Hypothalamus (tissue), 51 donors: ENCODE results near the gene SGMS1.
A peak's percentile ranks its signal among the peaks of the same experiment; 100 is the strongest.
"Not testable (repeated sequence)": the region's sequence is repeated elsewhere in the genome, so short reads cannot be mapped to it uniquely, and the experiment has no call there.

Source experiments
- DNase-seq, 51 donors: peaks; one replicate each; lab custom pipeline; 2025; lab: John Stamatoyannopoulos, UW

The SGMS1 gene

GRCh38 chr10:50541921-50542320 is 81.8 kb downstream of the SGMS1 start:
- no peak for DNase-seq

GRCh38 chr10:50541317-50541716 is 82.4 kb downstream of the SGMS1 start:
- no peak for DNase-seq

DNA sequence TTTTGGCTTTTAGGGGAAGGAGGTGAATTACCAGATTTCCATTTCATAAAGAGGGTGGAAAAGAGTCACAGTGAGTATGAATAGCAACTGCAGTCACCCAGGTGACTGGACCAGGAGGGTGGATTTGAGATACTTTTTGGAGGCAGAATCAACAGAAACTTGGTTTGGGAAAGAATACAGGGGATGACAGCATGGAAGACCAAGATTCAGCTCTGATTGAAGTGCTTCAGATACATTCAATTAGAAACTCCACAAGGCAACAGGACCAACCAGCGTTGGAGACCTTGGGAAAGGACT is 83.0 kb downstream of the SGMS1 start:
- DNase-seq: no peak

GRCh38 chr10:50540069-50540825 is 83.5 kb downstream of the SGMS1 start:
- DNase-seq: no peak

GRCh38 chr10:50538555-50539398 is 85.0 kb downstream of the SGMS1 start:
- peak in 35 of 51 donors; percentile 11 to 89 (median 55) for DNase-seq

DNA sequence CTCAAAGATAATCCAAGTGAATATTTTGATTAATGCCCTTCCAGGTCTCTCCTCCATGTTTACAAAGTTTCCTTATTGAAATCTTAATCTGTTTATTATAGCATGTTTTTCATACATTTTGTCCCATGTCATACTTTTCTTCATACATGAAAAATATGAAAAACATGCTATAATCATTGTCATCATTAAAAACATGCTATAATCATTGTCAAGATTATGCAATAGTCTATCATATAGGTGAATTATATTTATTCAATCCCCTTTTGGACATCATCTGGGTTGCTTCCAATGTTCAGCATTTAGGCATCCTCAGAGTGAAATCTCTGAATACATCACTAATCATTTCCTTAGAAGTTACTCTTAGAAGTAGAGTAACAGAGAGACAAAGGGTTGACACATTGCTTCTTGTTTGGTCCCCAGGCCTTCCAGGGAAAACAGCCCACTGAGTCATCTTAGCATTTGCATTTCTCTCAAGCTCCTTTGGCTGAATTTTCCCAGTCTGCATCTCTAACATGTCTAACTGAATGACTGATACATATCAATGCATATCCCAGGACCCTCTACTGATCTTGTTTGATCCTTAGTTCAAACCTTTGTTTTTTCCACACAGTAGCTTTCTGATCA is 87.0 kb downstream of the SGMS1 start:
- DNase-seq: peak in 1 of 51 donors; percentile 21

DNA sequence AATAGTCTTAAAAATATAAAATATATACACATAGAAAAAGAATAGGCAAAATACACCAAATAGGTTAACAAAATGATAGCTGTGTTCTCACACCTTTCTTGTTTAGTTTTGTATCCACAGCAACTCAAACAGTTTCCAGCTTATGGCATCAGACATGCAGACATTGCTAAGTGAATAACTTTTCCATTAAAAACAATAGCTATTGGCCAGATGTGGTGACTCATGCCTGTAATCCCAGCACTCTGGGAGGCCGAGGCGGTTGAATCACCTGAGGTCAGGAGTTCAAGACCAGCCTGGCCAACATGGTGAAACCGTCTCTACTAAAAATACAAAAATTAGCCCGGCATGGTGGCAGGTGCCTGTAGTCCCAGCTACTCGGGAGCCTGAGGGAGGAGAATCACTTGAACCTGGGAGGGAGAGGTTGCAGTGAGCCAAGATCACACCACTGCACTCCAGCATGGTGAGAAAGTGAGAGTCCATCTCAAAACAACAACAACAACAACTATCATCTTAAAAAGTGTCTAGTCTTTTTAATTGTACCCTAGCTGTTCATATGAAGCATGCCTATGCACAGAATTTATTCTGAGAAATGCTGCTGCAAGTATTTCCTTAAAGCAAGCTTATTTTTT is 88.9 kb downstream of the SGMS1 start:
- DNase-seq: not testable (repeated sequence)

- DNase-seq: no peak
These were observed 90.5 kb downstream of the SGMS1 start for GRCh38 chr10:50533296-50533695.

DNA sequence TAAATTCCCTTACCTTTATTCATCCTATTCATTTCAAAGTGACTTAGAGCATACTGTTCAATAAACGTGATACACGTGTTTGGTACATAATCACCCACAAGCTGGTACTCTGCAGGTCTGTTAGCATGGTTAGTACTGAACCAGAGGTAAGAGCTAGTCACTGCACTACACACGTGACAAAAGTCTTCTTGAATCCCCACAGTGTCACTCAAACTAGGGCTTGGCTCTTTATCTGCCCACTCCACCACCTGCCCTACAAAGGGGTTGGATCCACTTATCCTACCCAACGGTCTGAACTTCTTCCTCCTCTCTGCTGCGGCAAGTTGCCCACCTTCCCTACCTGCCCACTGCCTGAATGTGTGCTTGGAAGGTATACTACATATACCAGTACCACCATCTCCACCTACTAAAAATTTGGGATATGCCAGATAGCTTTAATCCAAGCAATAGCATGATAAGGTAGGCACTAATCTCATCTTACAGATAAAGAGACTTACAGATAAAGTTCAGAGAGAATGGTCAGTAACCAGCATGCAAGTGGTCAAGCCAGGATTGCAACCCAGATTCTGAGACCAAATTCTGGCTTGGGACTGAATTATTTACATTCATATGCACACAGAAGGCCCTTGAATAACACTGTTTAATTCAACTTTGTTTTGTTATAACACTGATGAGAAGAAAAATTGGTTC is 92.2 kb downstream of the SGMS1 start:
- no peak for DNase-seq

DNA sequence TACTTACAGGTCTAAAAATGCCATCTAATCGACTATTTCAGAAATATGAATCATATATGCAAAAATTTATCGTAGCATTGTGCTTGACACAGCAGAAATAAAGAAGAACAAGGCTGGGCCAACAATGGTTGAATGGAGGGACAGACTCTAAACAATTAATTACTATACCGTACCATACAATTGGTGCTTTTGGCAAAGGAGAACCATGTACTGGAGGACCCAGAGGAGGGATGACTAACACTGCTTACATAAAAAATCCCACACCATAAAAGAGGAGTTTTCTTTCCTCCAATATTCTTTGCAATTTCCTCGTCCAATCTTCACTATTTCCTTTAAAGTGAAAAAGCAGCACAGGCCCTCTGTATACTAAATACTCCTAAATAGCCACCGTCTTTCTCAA is 94.1 kb downstream of the SGMS1 start:
- DNase-seq: no peak

DNA sequence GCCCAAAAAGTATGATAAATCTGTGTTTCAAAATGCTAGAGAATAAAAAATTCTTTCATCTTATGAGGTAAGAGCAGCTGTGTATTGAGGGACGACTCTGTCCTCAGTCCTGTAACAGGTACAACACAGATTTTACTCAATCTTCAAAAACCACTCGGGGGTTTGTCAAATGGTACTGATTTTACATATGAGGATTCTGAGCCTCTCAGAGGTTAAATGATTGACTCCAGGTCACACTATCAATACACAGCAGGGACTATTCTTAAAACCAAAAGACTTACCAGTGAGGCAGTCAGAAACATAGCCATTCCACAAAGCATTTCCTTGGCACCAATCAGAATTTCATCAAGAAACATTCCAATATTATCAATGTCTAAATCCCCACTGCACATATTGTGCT is 95.5 kb downstream of the SGMS1 start:
- DNase-seq: no peak

GRCh38 chr10:50527442-50528043 is 96.2 kb downstream of the SGMS1 start:
- DNase-seq: no peak

- no peak for DNase-seq
These were observed 97.6 kb downstream of the SGMS1 start for GRCh38 chr10:50526185-50526584.

DNA sequence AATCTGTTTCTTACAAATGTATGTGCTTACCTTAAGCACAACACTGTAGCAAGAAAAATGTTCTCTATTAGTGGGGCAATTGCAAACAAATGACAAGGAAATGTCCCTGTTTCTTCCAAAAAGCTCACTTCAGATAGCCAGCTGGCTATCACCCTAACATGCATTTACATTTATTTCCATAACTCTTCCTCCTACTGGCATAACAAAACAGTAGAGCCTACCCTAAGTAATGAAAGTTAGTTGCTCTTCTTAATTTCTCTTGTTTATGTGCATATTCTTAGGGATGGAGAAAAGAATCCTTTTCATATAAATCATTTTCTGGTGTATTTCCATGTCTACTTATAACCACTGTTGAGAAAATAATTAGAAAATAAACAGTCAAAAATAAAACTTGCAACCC is 100.4 kb downstream of the SGMS1 start:
- no peak for DNase-seq

DNA sequence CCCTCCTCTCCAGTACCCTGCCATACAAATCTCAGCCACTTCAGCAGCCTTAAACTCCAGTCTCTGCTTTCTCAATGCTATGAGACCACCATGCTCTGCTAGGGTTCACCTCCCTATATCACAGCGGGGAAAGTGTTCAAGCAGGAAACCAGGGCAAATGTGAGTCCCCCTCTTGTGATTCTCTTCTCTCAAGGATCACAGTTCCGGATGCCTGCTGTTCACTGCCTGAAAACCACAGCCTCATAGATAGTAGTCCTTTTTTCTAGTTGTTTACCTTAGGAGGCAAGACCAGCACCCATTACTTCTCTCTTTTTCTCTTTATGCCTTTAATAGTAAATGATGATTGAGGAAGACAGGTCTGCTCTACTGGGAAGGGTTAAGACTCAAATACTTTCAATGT is 100.8 kb downstream of the SGMS1 start:
- no peak for DNase-seq

DNA sequence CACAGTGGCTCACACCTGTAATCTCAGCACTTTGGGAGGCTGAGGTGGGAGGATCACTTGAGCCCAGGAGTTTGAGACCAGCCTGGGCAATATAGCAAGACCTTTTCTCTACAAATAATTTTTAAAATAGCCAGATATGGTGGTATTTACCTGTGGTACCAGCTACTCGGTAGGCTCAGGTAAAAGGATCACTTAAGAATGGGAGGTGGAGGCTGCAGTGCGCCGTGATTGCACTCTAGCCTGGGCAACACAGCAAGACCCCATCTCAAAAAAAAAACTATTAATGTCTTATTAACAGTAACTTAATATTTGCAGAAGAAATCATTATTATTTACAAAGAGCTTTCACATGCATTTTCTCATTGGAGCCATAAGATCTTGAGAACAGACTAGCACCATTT is 103.6 kb downstream of the SGMS1 start:
- DNase-seq: no peak

GRCh38 chr10:50517626-50518025 is 106.1 kb downstream of the SGMS1 start:
- DNase-seq: no peak

DNA sequence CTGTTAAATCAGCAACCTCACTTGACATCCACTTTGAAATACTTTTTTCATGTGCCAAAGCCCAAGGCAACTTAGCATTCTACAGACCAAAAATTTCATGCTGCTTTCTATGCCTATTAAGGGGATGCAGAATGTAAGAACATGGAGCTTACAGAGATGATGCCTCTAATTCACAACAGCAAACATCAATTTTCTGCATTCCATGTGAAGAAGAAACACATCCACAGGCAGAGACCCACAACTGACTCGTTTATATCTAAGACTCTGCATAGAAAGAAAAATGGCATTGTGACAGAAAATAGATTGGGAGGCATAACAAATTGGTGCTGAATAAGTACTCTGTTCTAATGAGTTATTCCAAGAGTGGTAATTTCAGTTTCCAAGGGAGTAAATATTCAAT is 107.6 kb downstream of the SGMS1 start:
- DNase-seq: no peak

DNA sequence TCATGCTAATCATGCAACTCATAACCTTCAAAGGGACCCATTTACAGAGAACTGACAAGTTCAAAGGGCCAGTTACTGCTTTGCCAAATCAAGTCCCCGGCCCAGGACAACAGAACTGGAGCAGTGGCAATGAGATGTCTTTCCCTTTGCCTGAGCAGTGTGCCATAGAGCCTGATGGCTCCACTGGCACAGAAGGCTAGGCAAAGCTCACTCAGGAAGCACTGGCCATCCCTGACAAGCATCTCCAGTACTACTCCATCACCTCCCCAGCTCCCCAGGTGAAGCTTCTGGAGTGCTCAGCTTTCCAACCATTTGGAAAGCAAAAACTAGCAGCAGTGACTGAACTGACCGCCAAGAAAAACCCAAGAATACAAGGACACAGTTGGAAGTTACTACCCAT is 108.3 kb downstream of the SGMS1 start:
- DNase-seq: no peak

DNA sequence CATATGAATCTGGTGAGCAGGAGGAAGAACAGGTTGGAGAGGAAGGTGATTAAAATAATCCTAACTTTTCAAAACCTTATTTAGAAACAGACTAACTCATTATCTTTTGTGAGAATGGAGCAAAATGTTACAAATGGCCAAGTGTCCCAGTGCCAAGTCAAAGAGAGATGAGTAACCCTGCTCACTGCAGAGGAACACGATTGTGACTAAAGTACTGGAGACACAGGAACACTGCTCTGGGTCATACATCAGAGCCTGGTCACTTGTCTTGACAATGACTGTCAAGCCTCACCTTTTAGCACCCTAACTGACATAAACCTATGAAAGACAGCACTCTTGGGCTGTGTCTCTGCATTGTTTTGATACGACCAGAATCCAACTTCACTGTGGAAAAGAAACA is 108.8 kb downstream of the SGMS1 start:
- DNase-seq: peak in 2 of 51 donors; percentile 21 to 26
